K562 (cell line): Measurements from ENCODE around the gene CTSZ. TPM values are rescaled to one million over a fixed set of nuclear protein-coding genes. Genes with fewer than 3 reads are reported as not detected.

Experiments
- ATAC-seq: fragments of 200-7000 bp; cut with Tn5 transposase; 3 replicates; pipeline ENCODE4 v1.9.1; 2020; ENCODE audit warnings: moderate library complexity
- Bru-seq: library from RNA; stranded (reverse); fragments of 400-500 nt; gene quantifications from one replicate; lab custom pipeline; 2021; lab: Mats Ljungman, UMichigan
- BruChase-seq, 2 experiments: library from RNA; stranded (reverse); fragments of 400-500 nt; gene quantifications; one replicate each; lab custom pipeline; 2021; lab: Mats Ljungman, UMichigan
- BruUV-seq: library from RNA; stranded (reverse); fragments of 400-500 nt; replicated peaks from 2 replicates; lab custom pipeline; 2021; lab: Mats Ljungman, UMichigan
- CTCF ChIA-PET: fragments of 300-600 bp; formaldehyde crosslinking; extraction: SDS; loops from one replicate; lab custom pipeline; 2021; ENCODE audit warnings: low intra/inter-chr PET ratio; lab: Yijun Ruan, JAX
- POLR2A ChIA-PET: fragments of 300-600, 350-650 bp; sonication (Branson Sonifier 250); formaldehyde crosslinking; extraction: SDS; loops from one replicate; lab custom pipeline; 2021; ENCODE audit warnings: antibody characterized with exemption, inconsistent platforms; lab: Yijun Ruan, JAX
- DNase-seq, 4 experiments: peaks; one replicate each; pipeline versions ENCODE4 v3.0.0 to v3.0.0-alpha.2; 2011 to 2018; ENCODE audit warnings: low spot score in 3 of 4, mixed read lengths in 3 of 4; ENCODE audit errors: extremely low read depth in 1 of 4
- FAIRE-seq: peaks from 2 replicates; lab custom pipeline; 2011; peaks lifted over from hg19 to GRCh38; lab: Jason Lieb, UNC
- H2AFZ ChIP-seq: 2 replicates; pipeline ENCODE4 v1.6.0; 2011; ENCODE audit warnings: low read depth, low read length, control low read depth, inconsistent platforms
- H3K27ac ChIP-seq: fragments of 200-600 bp; 3 replicates; pipeline ENCODE4 v1.8.0; 2011; ENCODE audit warnings: low read depth, mild to moderate bottlenecking, control low read depth, inconsistent platforms, low read length, moderate library complexity, mixed read lengths; ENCODE audit errors: extremely low read depth
- H3K27me3 ChIP-seq, 2 experiments: fragments of 300-600 bp in 1 of 2; 2 replicates in 1 of 2; 3 replicates in 1 of 2; pipeline versions ENCODE4 v1.6.0 to v1.8.0; 2011; ENCODE audit warnings: inconsistent platforms in 2 of 2, low read length in 2 of 2, mild to moderate bottlenecking in 1 of 2, mixed read lengths in 1 of 2, moderate library complexity in 1 of 2; ENCODE audit not compliant: control insufficient read depth in 2 of 2, insufficient read depth in 2 of 2
- H3K36me3 ChIP-seq: fragments of 300-600 bp; 3 replicates; pipeline ENCODE4 v1.8.0; 2011; ENCODE audit warnings: mild to moderate bottlenecking, low read length, inconsistent platforms; ENCODE audit not compliant: control insufficient read depth, insufficient read depth
- H3K4me1 ChIP-seq, 2 experiments: fragments of 200-600 bp in 1 of 2; replicated peaks in 1 of 2; 2 replicates in 1 of 2; 3 replicates in 1 of 2; pipeline versions ENCODE4 v1.5.1 to v1.8.0; 2011; ENCODE audit warnings: inconsistent platforms in 2 of 2, low read length in 2 of 2, mild to moderate bottlenecking in 1 of 2, mixed read lengths in 1 of 2, moderate library complexity in 1 of 2; ENCODE audit not compliant: control insufficient read depth in 2 of 2, insufficient read depth in 2 of 2
- H3K4me2 ChIP-seq: 2 replicates; pipeline ENCODE4 v1.6.1; 2011; ENCODE audit warnings: low read length, control low read depth, inconsistent platforms, mixed read lengths; ENCODE audit not compliant: insufficient read depth
- H3K4me3 ChIP-seq: fragments of 200-600 bp; sonication (generic), shearing (Covaris generic); 2 replicates; pipeline ENCODE4 v1.5.1; 2016; ENCODE audit warnings: control low read depth, inconsistent platforms
- H3K79me2 ChIP-seq: fragments of 200-600 bp; 3 replicates; pipeline ENCODE4 v1.8.0; 2011; ENCODE audit warnings: low read length, inconsistent platforms; ENCODE audit not compliant: control insufficient read depth, insufficient read depth
- H3K9ac ChIP-seq, 2 experiments: 2 replicates each; pipeline versions ENCODE4 v1.6.0 to v1.6.1; 2011; ENCODE audit warnings: low read depth in 2 of 2, low read length in 2 of 2, control low read depth in 1 of 2, inconsistent platforms in 1 of 2, mild to moderate bottlenecking in 1 of 2, mixed read lengths in 1 of 2; ENCODE audit not compliant: insufficient read depth in 1 of 2
- H3K9me1 ChIP-seq: one replicate; pipeline ENCODE4 v1.6.0; 2011; ENCODE audit warnings: inconsistent platforms, mild to moderate bottlenecking, low read length, moderate library complexity; ENCODE audit not compliant: control insufficient read depth, insufficient read depth
- H3K9me3 ChIP-seq: replicated peaks from 2 replicates; pipeline ENCODE4 v1.5.1; 2011; ENCODE audit warnings: low read depth, low read length, inconsistent platforms; ENCODE audit not compliant: control insufficient read depth, insufficient read depth
- H4K20me1 ChIP-seq: replicated peaks from 2 replicates; pipeline ENCODE4 v1.6.1; 2011; ENCODE audit warnings: low read length, inconsistent platforms, mixed read lengths; ENCODE audit not compliant: control insufficient read depth, insufficient read depth
- ATF2 ChIP-seq: sonication (generic); formaldehyde crosslinking; IDR thresholded peaks from 2 replicates; pipeline ENCODE4 v1.8.1; 2022; ENCODE audit warnings: missing genetic modification reagents
- CCNT2 ChIP-seq: IDR thresholded peaks from 2 replicates; pipeline ENCODE4 v1.6.1; 2011; ENCODE audit warnings: borderline replicate concordance, low read depth, mild to moderate bottlenecking, moderate library complexity, mixed read lengths, low read length; ENCODE audit not compliant: insufficient read length; ENCODE audit errors: extremely low read depth
- ILF3 ChIP-seq: fragments of 450-650 bp; IDR thresholded peaks from 2 replicates; pipeline ENCODE4 v1.6.1; 2018; ENCODE audit warnings: antibody characterized with exemption, mild to moderate bottlenecking, moderate library complexity, borderline replicate concordance
- MYC ChIP-seq, 2 experiments: fragments of 250-450 bp in 1 of 2; sonication (Bioruptor Pico) in 1 of 2; IDR thresholded peaks; 2 replicates each; pipeline versions ENCODE4 v1.5.1 to v1.6.1; 2012 to 2021; ENCODE audit warnings: low read depth in 2 of 2, borderline replicate concordance in 1 of 2, improper control_type of control experiment in 1 of 2, low read length in 1 of 2, mild to moderate bottlenecking in 1 of 2, moderate library complexity in 1 of 2
- PHF20 ChIP-seq: fragments of 450-650 bp; IDR thresholded peaks from 2 replicates; pipeline ENCODE4 v1.6.1; 2018; ENCODE audit not compliant: partially characterized antibody
- POLR2G ChIP-seq: fragments of 200-400 bp; formaldehyde crosslinking; IDR thresholded peaks from 2 replicates; pipeline ENCODE4 v1.6.1; 2017; ENCODE audit warnings: low read depth, mild to moderate bottlenecking, antibody characterized with exemption, low read length, moderate library complexity
- POLR3G ChIP-seq: IDR thresholded peaks from 2 replicates; pipeline ENCODE4 v1.6.1; 2011; ENCODE audit not compliant: insufficient read length, insufficient replicate concordance; ENCODE audit errors: extremely low read depth
- POU5F1 ChIP-seq: fragments of 150-350 bp; IDR thresholded peaks from 2 replicates; pipeline ENCODE4 v1.6.1; 2014; ENCODE audit warnings: borderline replicate concordance, low read length, low read depth, mild to moderate bottlenecking; ENCODE audit not compliant: partially characterized antibody
- SIN3B ChIP-seq: fragments of 450-650 bp; IDR thresholded peaks from 2 replicates; pipeline ENCODE4 v1.6.1; 2017; ENCODE audit warnings: low read depth, mild to moderate bottlenecking, moderate library complexity
- TCF15 ChIP-seq: fragments of 250-450 bp; sonication (Bioruptor Pico); IDR thresholded peaks from 2 replicates; pipeline ENCODE4 v1.8.0; 2022; ENCODE audit warnings: moderate library complexity, mild to moderate bottlenecking, inconsistent platforms
- TEAD2 ChIP-seq: fragments of 450-650 bp; IDR thresholded peaks from 2 replicates; pipeline ENCODE4 v1.6.1; 2016; ENCODE audit warnings: missing genetic modification characterization, control low read depth, missing compliant biosample characterization
- ZBTB1 ChIP-seq: sonication (generic); formaldehyde crosslinking; IDR thresholded peaks from 2 replicates; pipeline ENCODE4 v1.8.1; 2023; ENCODE audit warnings: missing genetic modification reagents, low read depth, mild to moderate bottlenecking, borderline replicate concordance
- WGBS: fragments of 100-300 bp; shearing (Covaris generic); methylation state at CpG from one replicate; pipeline ENCODE4 v1.1.6; 2016; ENCODE audit warnings: low coverage, mixed read lengths; ENCODE audit not compliant: insufficient coverage; ENCODE audit errors: missing lambda C conversion rate; 5-methylcytosine and 5-hydroxymethylcytosine counted together
- in situ Hi-C: fragments of 300-500 bp; cut with MboI; formaldehyde crosslinking; loops from 4 replicates; pipeline ENCODE4 v1.15.0; 2018; ENCODE audit warnings: inconsistent platforms, mixed read lengths
- intact Hi-C: fragments of 100-400 bp; cut with micrococcal nuclease; formaldehyde crosslinking; loops from 2 replicates; pipeline ENCODE4 v1.14.2; 2022
- long read RNA-seq, 3 experiments: library from polyadenylated mRNA in 2 of 3; library from RNA in 1 of 3; unstranded in 2 of 3; stranded (forward) in 1 of 3; transcript quantifications; one replicate each; pipeline ENCODE4 v2.0.0, GENCODE V29; 2019 to 2022
- polyA minus RNA-seq, 3 experiments: library from RNA; depleted of rRNA, polyadenylated mRNA; stranded (reverse); fragments of >200 nt; gene quantifications; 2 replicates each; pipeline ENCODE4 v1.2.3, GENCODE V29; 2011
- polyA plus RNA-seq, 8 experiments: library from polyadenylated mRNA; depleted of rRNA in 4 of 8; stranded (reverse) in 5 of 8; unstranded in 3 of 8; fragments of >200 nt; fragmentation: Nextera tagmentation in 2 of 8; fragmentation: Illumina TruSeq in 1 of 8; extraction: Ambion mirVana in 2 of 8; extraction: Trizol in 1 of 8; gene quantifications; 2 replicates each; pipeline versions ENCODE4 v1.2.1 to v1.2.3, GENCODE V29; 2011 to 2014; ENCODE audit warnings: inconsistent platforms in 1 of 8, missing spikeins in 1 of 8
- total RNA-seq, 7 experiments: library from RNA; depleted of rRNA in 6 of 7; stranded (reverse); fragments of >200 nt in 6 of 7; fragmentation: Illumina TruSeq in 2 of 7; extraction: Trizol in 2 of 7; gene quantifications; 2 replicates each; pipeline versions ENCODE4 v1.2.1 to v1.2.3, GENCODE V29; 2011 to 2021; ENCODE audit warnings: low replicate concordance in 1 of 7

Gene CTSZ
- 52.6 and 123 TPM in 2 replicates for total RNA-seq (2011; cell fraction: chromatin; rRNA removed; ENCODE audit: low replicate concordance)
- 146 and 149 TPM in 2 replicates for total RNA-seq (2011; cell fraction: nucleolus; rRNA removed)
- total RNA-seq (2011; cell fraction: nucleoplasm; rRNA removed): 120 and 126 TPM in 2 replicates
- 73.2 and 83.8 TPM in 2 replicates for total RNA-seq (2014; rRNA removed)
- 62.6 and 63.8 TPM in 2 replicates for total RNA-seq (2014; rRNA removed; fragmentation: Illumina TruSeq; extraction: Trizol)
- total RNA-seq (2015; rRNA removed; fragmentation: Illumina TruSeq; extraction: Trizol): 82.8 and 82.9 TPM in 2 replicates
- 84.7 and 97.7 TPM in 2 replicates for total RNA-seq (2021)
- polyA plus RNA-seq (2011; rRNA removed): 83.8 and 93.1 TPM in 2 replicates
- 81.2 and 107 TPM in 2 replicates for polyA plus RNA-seq (2011; cell fraction: cytosol; rRNA removed)
- polyA plus RNA-seq (2011; cell fraction: nucleus; rRNA removed): 54.7 and 64.6 TPM in 2 replicates
- 79.3 and 95.2 TPM in 2 replicates for polyA plus RNA-seq (2012)
- polyA plus RNA-seq (2014; fragmentation: Illumina TruSeq; extraction: Trizol): 123 and 143 TPM in 2 replicates
- 1 to 10 TPM; 1.6 to 5.3 TPM for polyA plus RNA-seq (2014; fragmentation: Nextera tagmentation; extraction: Ambion mirVana)
- 96.2 and 107 TPM in 2 replicates for polyA plus RNA-seq (2014; rRNA removed)
- 59.9 and 68.2 TPM in 2 replicates for polyA minus RNA-seq (2011; rRNA and poly(A)+ RNA removed)
- 34.4 and 34.8 TPM in 2 replicates for polyA minus RNA-seq (2011; cell fraction: cytosol; rRNA and poly(A)+ RNA removed)
- polyA minus RNA-seq (2011; cell fraction: nucleus; rRNA and poly(A)+ RNA removed): 24.1 and 25.5 TPM in 2 replicates
- Bru-seq, nascent RNA: percentile 81 among the genes with signal in this experiment
- BruChase-seq, experiment 1, labeled RNA remaining after a 2-hour chase: percentile 72 among the genes with signal in this experiment
- BruChase-seq, experiment 2, labeled RNA remaining after a 6-hour chase: percentile 74 among the genes with signal in this experiment
- long read RNA-seq, experiment 1, transcript CTSZ-204 (5 exons, 955 nt): major isoform, 8 of 19 reads
- long read RNA-seq, experiment 1, partial matches to known transcripts: 1 of 19 reads
- long read RNA-seq, experiment 1, other reads (novel, unspliced or antisense): 9 of 19 reads
- long read RNA-seq, experiment 2, transcript CTSZ-204 (5 exons, 955 nt): minor isoform, 13 of 235 reads
- long read RNA-seq, experiment 2, transcript CTSZ-201 (6 exons, 1,495 nt): major isoform, 182 of 235 reads
- long read RNA-seq, experiment 2, partial matches to known transcripts: 27 of 235 reads
- long read RNA-seq, experiment 2, other reads (novel, unspliced or antisense): 13 of 235 reads
- long read RNA-seq, experiment 3, partial matches to known transcripts: 0 of 1 reads
- long read RNA-seq, experiment 3, other reads (novel, unspliced or antisense): 0 of 1 reads

DNA sequence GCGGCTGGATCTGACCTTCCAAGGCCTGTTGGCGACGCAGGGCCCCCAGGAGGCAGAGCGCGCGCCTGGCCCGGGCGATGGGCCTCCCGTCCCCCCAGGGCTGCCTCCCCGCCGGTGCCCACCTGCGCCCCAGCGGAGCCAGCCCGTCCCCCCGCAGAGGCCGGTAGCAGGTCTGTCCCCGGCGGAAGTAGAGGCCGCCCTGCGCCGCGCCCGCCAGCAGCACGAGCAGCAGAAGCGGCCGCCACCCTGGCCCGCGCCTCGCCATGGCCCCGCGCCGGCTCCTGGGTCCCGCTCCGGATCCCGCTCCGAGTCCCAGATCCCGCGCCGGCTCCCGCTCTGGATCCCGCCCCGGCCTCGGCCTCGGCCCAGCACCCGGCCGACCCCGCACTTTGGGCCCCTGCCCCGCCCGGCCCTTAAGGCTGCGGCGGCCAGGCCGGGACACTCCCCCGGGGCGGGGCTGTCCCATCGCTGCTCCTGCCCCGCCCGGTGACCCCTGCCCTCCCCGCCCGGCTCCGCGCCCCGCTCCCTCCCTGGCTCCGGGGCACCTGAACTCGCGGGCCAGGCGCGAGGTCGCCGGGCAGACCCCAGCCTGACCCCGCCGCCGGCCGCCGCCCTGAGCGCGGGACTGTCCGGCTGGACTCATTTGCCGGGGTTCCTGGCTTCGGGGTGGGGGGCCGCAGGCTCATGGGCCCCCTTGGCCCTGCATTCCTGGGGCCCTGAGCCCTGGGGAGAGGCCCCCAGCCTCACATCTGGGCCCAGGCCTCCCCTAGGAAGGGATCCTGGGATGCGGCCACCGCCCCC lies at the start of gene CTSZ:
TSS of gene CTSZ (minus strand) at position 391 of the 801 bp plus-strand sequence. CDS start at position 265, 126 bp downstream.
- H3K4me3 ChIP-seq: peak within 1 kb of the TSS; percentile 66
- intact Hi-C loops (no loop called here), in situ Hi-C loops (no loop called here)
- H3K4me1 ChIP-seq: peaks cover 51 to 91% of the 10 kb centered on the region in 2 experiments
- ChIA-PET POLR2A (interaction anchor here (1.0 kb wide), 1 partner anchor 24 kb away, joined by 3 read pairs; no protein-coding TSS in a partner anchor), CTCF (no interaction called here)
- H3K79me2 ChIP-seq: peaks cover 41% of the 10 kb centered on the region
- WGBS: 3% methylated on average over 29 of the region's 82 CpGs
- peaks cover 35% of the 10 kb centered on the region; the same call in 2 of the 3 replicates for H3K36me3 ChIP-seq
- H3K27ac ChIP-seq: peak within 1 kb of the TSS; percentile 90
- H4K20me1 ChIP-seq: no peaks in the 10 kb centered on the region; the same call in 1 of the 2 replicates
- BruUV-seq: no TSS peak
- peak within 1 kb of the TSS; percentile 66 for H2AFZ ChIP-seq
- DNase-seq (peak; percentile 83 to 96 (median 93)), ATAC-seq (peak; percentile 87), FAIRE-seq (no peak)
- H3K4me2 ChIP-seq: peak within 1 kb of the TSS; percentile 87
- H3K27me3 ChIP-seq: no peaks in the 10 kb centered on the region
- H3K9me3 ChIP-seq: no peaks in the 10 kb centered on the region
- peak within 1 kb of the TSS; percentile 91 to 99 for H3K9ac ChIP-seq
- H3K9me1 ChIP-seq: peaks cover 6% of the 10 kb centered on the region
- TF ChIP-seq ILF3: 0 out of 2 replicates have a peak, but pooled peaks have one; percentile 45
- TF ChIP-seq TEAD2 (tag): no peak
- TF ChIP-seq POU5F1: no peak
- TF ChIP-seq TCF15 (CRISPR knock-in tag): no peak
- peak; percentile 54; the same call in 1 of the 2 replicates for TF ChIP-seq MYC (IDR thresholded peaks at IDR 0.05; ENCODE audit: low read depth, low read length)
- no peak for TF ChIP-seq MYC (CRISPR knock-in tag; IDR thresholded peaks at IDR 0.05; ENCODE audit: borderline replicate concordance, low read depth)
- TF ChIP-seq PHF20: no peak
- peak; percentile 87 for TF ChIP-seq POLR2G
- TF ChIP-seq ZBTB1 (CRISPR knock-in tag): no peak
- TF ChIP-seq ATF2 (CRISPR knock-in tag): no peak
- TF ChIP-seq CCNT2: peak; percentile 42
- TF ChIP-seq SIN3B: peak; percentile 20; the same call in 1 of the 2 replicates
- no peak for TF ChIP-seq POLR3G
